T-helper 1 cell treated with Interleukin-12 subunit alpha and Interleukin-12 subunit beta and Interleukin-4 antibody, amounts not matched to agents 30 μg/mL and 1 μg/mL, for 36 hours (primary cell): ENCODE data around the gene CTNNA3.

ENCODE experiments used
- H3K27ac Mint-ChIP-seq: one replicate; pipeline ENCODE4 v1.8.0; 2021; ENCODE audit warnings: mild to moderate bottlenecking, mixed read lengths
- H3K27me3 Mint-ChIP-seq: one replicate; pipeline ENCODE4 v1.8.0; 2021; ENCODE audit warnings: low read depth, mixed read lengths
- H3K36me3 Mint-ChIP-seq: one replicate; pipeline ENCODE4 v1.8.0; 2021; ENCODE audit warnings: low read depth, mixed read lengths
- H3K4me1 Mint-ChIP-seq: one replicate; pipeline ENCODE4 v1.8.0; 2021; ENCODE audit warnings: low read depth, mixed read lengths
- H3K4me3 Mint-ChIP-seq: one replicate; pipeline ENCODE4 v1.8.0; 2021; ENCODE audit warnings: mild to moderate bottlenecking, moderate library complexity, mixed read lengths
- H3K9me3 Mint-ChIP-seq: one replicate; pipeline ENCODE4 v1.8.0; 2021; ENCODE audit warnings: mixed read lengths

CTNNA3 gene

GRCh38 chr10:66649626-66650025 is 1046.4 kb downstream of the CTNNA3 start:
- Mint-ChIP-seq H3K27ac (no peak overlapping the region), H3K9me3 (peaks cover 14% of the 10 kb centered on the region), H3K36me3 (no peaks in the 10 kb centered on the region), H3K4me1 (no peaks in the 10 kb centered on the region), H3K4me3 (no peak overlapping the region), H3K27me3 (no peaks in the 10 kb centered on the region)

- H3K4me1 Mint-ChIP-seq = no peaks in the 10 kb centered on the region
- H3K36me3 Mint-ChIP-seq = no peaks in the 10 kb centered on the region
- peaks cover 5% of the 10 kb centered on the region for H3K9me3 Mint-ChIP-seq
- H3K27ac Mint-ChIP-seq = no peak overlapping the region
- H3K27me3 Mint-ChIP-seq = no peaks in the 10 kb centered on the region
- H3K4me3 Mint-ChIP-seq = no peak overlapping the region
These were observed 1053.8 kb downstream of the CTNNA3 start for GRCh38 chr10:66642217-66642616.

GRCh38 chr10:66639371-66639770 is 1056.6 kb downstream of the CTNNA3 start:
- Mint-ChIP-seq H3K9me3 (no peaks in the 10 kb centered on the region), H3K4me1 (no peaks in the 10 kb centered on the region), H3K27me3 (no peaks in the 10 kb centered on the region), H3K4me3 (no peak overlapping the region), H3K27ac (no peak overlapping the region), H3K36me3 (no peaks in the 10 kb centered on the region)

- no peak overlapping the region for H3K4me3 Mint-ChIP-seq
- no peaks in the 10 kb centered on the region for H3K27me3 Mint-ChIP-seq
- H3K36me3 Mint-ChIP-seq = no peaks in the 10 kb centered on the region
- no peaks in the 10 kb centered on the region for H3K4me1 Mint-ChIP-seq
- H3K9me3 Mint-ChIP-seq = no peaks in the 10 kb centered on the region
- no peak overlapping the region for H3K27ac Mint-ChIP-seq
These were observed 1058.5 kb downstream of the CTNNA3 start for GRCh38 chr10:66637273-66638036.

GRCh38 chr10:66629996-66630395 is 1066.0 kb downstream of the CTNNA3 start:
- no peaks in the 10 kb centered on the region for H3K36me3 Mint-ChIP-seq
- no peaks in the 10 kb centered on the region for H3K9me3 Mint-ChIP-seq
- H3K27me3 Mint-ChIP-seq = no peaks in the 10 kb centered on the region
- no peak overlapping the region for H3K27ac Mint-ChIP-seq
- no peak overlapping the region for H3K4me3 Mint-ChIP-seq
- H3K4me1 Mint-ChIP-seq = no peaks in the 10 kb centered on the region

- H3K27me3 Mint-ChIP-seq = no peaks in the 10 kb centered on the region
- no peaks in the 10 kb centered on the region for H3K9me3 Mint-ChIP-seq
- H3K27ac Mint-ChIP-seq = no peak overlapping the region
- no peaks in the 10 kb centered on the region for H3K36me3 Mint-ChIP-seq
- H3K4me1 Mint-ChIP-seq = no peaks in the 10 kb centered on the region
- no peak overlapping the region for H3K4me3 Mint-ChIP-seq
These were observed 1068.8 kb downstream of the CTNNA3 start for GRCh38 chr10:66627156-66627555.

- H3K27ac Mint-ChIP-seq = no peak overlapping the region
- H3K4me1 Mint-ChIP-seq = no peaks in the 10 kb centered on the region
- no peaks in the 10 kb centered on the region for H3K36me3 Mint-ChIP-seq
- no peaks in the 10 kb centered on the region for H3K9me3 Mint-ChIP-seq
- H3K4me3 Mint-ChIP-seq = no peak overlapping the region
- H3K27me3 Mint-ChIP-seq = no peaks in the 10 kb centered on the region
These were observed 1070.0 kb downstream of the CTNNA3 start for GRCh38 chr10:66625709-66626590.

- H3K27ac Mint-ChIP-seq = no peak overlapping the region
These were observed 1073.9 kb downstream of the CTNNA3 start for GRCh38 chr10:66622050-66622449.

GRCh38 chr10:66604195-66604594 is 1091.8 kb downstream of the CTNNA3 start:
- peaks cover 33% of the 10 kb centered on the region for H3K9me3 Mint-ChIP-seq
- H3K36me3 Mint-ChIP-seq = no peaks in the 10 kb centered on the region
- H3K4me1 Mint-ChIP-seq = no peaks in the 10 kb centered on the region

More at GRCh38 chr10:66622050-66622449, 1073.9 kb downstream of the CTNNA3 start:
- H3K4me1 Mint-ChIP-seq = no peaks in the 10 kb centered on the region
- H3K27me3 Mint-ChIP-seq = no peaks in the 10 kb centered on the region
- H3K36me3 Mint-ChIP-seq = no peaks in the 10 kb centered on the region
- H3K4me3 Mint-ChIP-seq = no peak overlapping the region
- no peaks in the 10 kb centered on the region for H3K9me3 Mint-ChIP-seq

GRCh38 chr10:66591865-66592264 is 1104.1 kb downstream of the CTNNA3 start:
- H3K9me3 Mint-ChIP-seq = peaks cover 11% of the 10 kb centered on the region
- no peak overlapping the region for H3K4me3 Mint-ChIP-seq
- H3K27ac Mint-ChIP-seq = no peak overlapping the region
- H3K36me3 Mint-ChIP-seq = no peaks in the 10 kb centered on the region
- H3K4me1 Mint-ChIP-seq = no peaks in the 10 kb centered on the region
- H3K27me3 Mint-ChIP-seq = no peaks in the 10 kb centered on the region

More at GRCh38 chr10:66604195-66604594, 1091.8 kb downstream of the CTNNA3 start:
- H3K27me3 Mint-ChIP-seq = no peaks in the 10 kb centered on the region
- H3K27ac Mint-ChIP-seq = no peak overlapping the region
- H3K4me3 Mint-ChIP-seq = no peak overlapping the region

GRCh38 chr10:66587680-66588050 is 1108.3 kb downstream of the CTNNA3 start:
- Mint-ChIP-seq H3K36me3 (no peaks in the 10 kb centered on the region), H3K4me3 (no peak overlapping the region), H3K27ac (no peak overlapping the region), H3K27me3 (no peaks in the 10 kb centered on the region), H3K9me3 (peaks cover 15% of the 10 kb centered on the region), H3K4me1 (no peaks in the 10 kb centered on the region)

- peaks cover 15% of the 10 kb centered on the region for H3K9me3 Mint-ChIP-seq
- H3K4me1 Mint-ChIP-seq = no peaks in the 10 kb centered on the region
- H3K27me3 Mint-ChIP-seq = no peaks in the 10 kb centered on the region
- H3K36me3 Mint-ChIP-seq = no peaks in the 10 kb centered on the region
- no peak overlapping the region for H3K27ac Mint-ChIP-seq
- no peak overlapping the region for H3K4me3 Mint-ChIP-seq
These were observed 1108.9 kb downstream of the CTNNA3 start for GRCh38 chr10:66586897-66587679.

- Mint-ChIP-seq H3K4me1 (no peaks in the 10 kb centered on the region), H3K27me3 (no peaks in the 10 kb centered on the region), H3K36me3 (no peaks in the 10 kb centered on the region), H3K4me3 (no peak overlapping the region), H3K9me3 (peaks cover 15% of the 10 kb centered on the region), H3K27ac (no peak overlapping the region)
These were observed 1109.9 kb downstream of the CTNNA3 start for GRCh38 chr10:66586073-66586472.

- Mint-ChIP-seq H3K9me3 (peaks cover 7% of the 10 kb centered on the region), H3K4me3 (no peak overlapping the region), H3K27me3 (no peaks in the 10 kb centered on the region), H3K4me1 (no peaks in the 10 kb centered on the region), H3K36me3 (no peaks in the 10 kb centered on the region), H3K27ac (no peak overlapping the region)
These were observed 1120.6 kb downstream of the CTNNA3 start for GRCh38 chr10:66575251-66575855.
